ENCODE measurements around the gene AIDA.

Gene AIDA

GRCh38 chr1:222654849-222655248 lies 57.4 kb downstream of the AIDA start:
- Histone ChIP-seq H3K4me2 (peak overlapping the region; percentile 45), H3K27me3 (no peaks in the 10 kb centered on the region), H3K4me1 (peaks cover 21% of the 10 kb centered on the region), H3K9ac (no peak overlapping the region), H3K36me3 (peaks cover 88% of the 10 kb centered on the region), H3K9me3 (no peaks in the 10 kb centered on the region), H3K27ac (peak overlapping the region; percentile 19; the same call in 1 of the 2 replicates), H4K20me1 (no peaks in the 10 kb centered on the region), H3K4me3 (no peak overlapping the region)
- TF ChIP-seq Cebpa-rat (IDR thresholded peaks at IDR 0.05): no peak

GRCh38 chr1:222653178-222653827 lies 59.0 kb downstream of the AIDA start:
- H3K4me1 ChIP-seq: peaks cover 21% of the 10 kb centered on the region
- H3K27ac ChIP-seq: no peak overlapping the region
- no peak overlapping the region for H3K9ac ChIP-seq
- no peak overlapping the region for H3K4me2 ChIP-seq
- TF ChIP-seq Cebpa-rat (IDR thresholded peaks at IDR 0.05): no peak
- peaks cover 85% of the 10 kb centered on the region for H3K36me3 ChIP-seq
- no peak overlapping the region for H3K4me3 ChIP-seq
- no peaks in the 10 kb centered on the region for H3K9me3 ChIP-seq
- no peaks in the 10 kb centered on the region for H3K27me3 ChIP-seq
- no peaks in the 10 kb centered on the region for H4K20me1 ChIP-seq

- Histone ChIP-seq H3K9ac (no peak overlapping the region), H3K27ac (no peak overlapping the region), H3K4me1 (peaks cover 21% of the 10 kb centered on the region), H4K20me1 (no peaks in the 10 kb centered on the region), H3K4me2 (no peak overlapping the region), H3K9me3 (no peaks in the 10 kb centered on the region), H3K27me3 (no peaks in the 10 kb centered on the region), H3K4me3 (no peak overlapping the region), H3K36me3 (peaks cover 82% of the 10 kb centered on the region)
- TF ChIP-seq Cebpa-rat (IDR thresholded peaks at IDR 0.05): no peak
These were observed 59.6 kb downstream of the AIDA start for GRCh38 chr1:222652676-222653075.

GRCh38 chr1:222644636-222644980 lies 67.7 kb downstream of the AIDA start:
- Histone ChIP-seq H3K36me3 (peaks cover 31% of the 10 kb centered on the region), H3K4me2 (peak overlapping the region; percentile 72), H3K27me3 (no peaks in the 10 kb centered on the region), H4K20me1 (no peaks in the 10 kb centered on the region), H3K9me3 (no peaks in the 10 kb centered on the region), H3K4me1 (peaks cover 18% of the 10 kb centered on the region), H3K9ac (peak overlapping the region; percentile 96), H3K4me3 (peak overlapping the region; percentile 83), H3K27ac (peak overlapping the region; percentile 93)
- no peak for TF ChIP-seq Cebpa-rat (IDR thresholded peaks at IDR 0.05)

GRCh38 chr1:222643938-222644635 lies 68.2 kb downstream of the AIDA start:
- H3K9ac ChIP-seq: peak overlapping the region; percentile 96
- H3K4me2 ChIP-seq: peak overlapping the region; percentile 72
- peak overlapping the region; percentile 93 for H3K27ac ChIP-seq
- no peaks in the 10 kb centered on the region for H3K9me3 ChIP-seq
- no peaks in the 10 kb centered on the region for H4K20me1 ChIP-seq
- H3K27me3 ChIP-seq: no peaks in the 10 kb centered on the region
- TF ChIP-seq Cebpa-rat (IDR thresholded peaks at IDR 0.05): no peak
- peak overlapping the region; percentile 83 for H3K4me3 ChIP-seq
- peaks cover 18% of the 10 kb centered on the region for H3K4me1 ChIP-seq
- H3K36me3 ChIP-seq: peaks cover 26% of the 10 kb centered on the region

GRCh38 chr1:222643606-222643937 lies 68.7 kb downstream of the AIDA start:
- H3K4me2 ChIP-seq: peak overlapping the region; percentile 72
- peak overlapping the region; percentile 96 for H3K9ac ChIP-seq
- H3K27me3 ChIP-seq: no peaks in the 10 kb centered on the region
- H3K27ac ChIP-seq: peak overlapping the region; percentile 93
- H3K36me3 ChIP-seq: peaks cover 23% of the 10 kb centered on the region
- no peak for TF ChIP-seq Cebpa-rat (IDR thresholded peaks at IDR 0.05)
- H3K9me3 ChIP-seq: no peaks in the 10 kb centered on the region
- H4K20me1 ChIP-seq: no peaks in the 10 kb centered on the region
- H3K4me3 ChIP-seq: peak overlapping the region; percentile 83
- H3K4me1 ChIP-seq: peaks cover 18% of the 10 kb centered on the region

- Histone ChIP-seq H3K27ac (no peak overlapping the region), H3K27me3 (no peaks in the 10 kb centered on the region), H3K9me3 (no peaks in the 10 kb centered on the region), H3K36me3 (peaks cover 26% of the 10 kb centered on the region), H4K20me1 (no peaks in the 10 kb centered on the region), H3K4me2 (no peak overlapping the region), H3K9ac (no peak overlapping the region), H3K4me1 (peaks cover 18% of the 10 kb centered on the region), H3K4me3 (no peak overlapping the region)
- TF ChIP-seq Cebpa-rat (IDR thresholded peaks at IDR 0.05): no peak
These were observed 69.8 kb downstream of the AIDA start for GRCh38 chr1:222642468-222642867.

- Histone ChIP-seq H3K9me3 (no peaks in the 10 kb centered on the region), H4K20me1 (no peaks in the 10 kb centered on the region), H3K4me3 (no peak overlapping the region), H3K4me1 (peaks cover 18% of the 10 kb centered on the region), H3K4me2 (no peak overlapping the region), H3K9ac (no peak overlapping the region), H3K36me3 (peaks cover 31% of the 10 kb centered on the region), H3K27me3 (no peaks in the 10 kb centered on the region), H3K27ac (no peak overlapping the region)
- no peak for TF ChIP-seq Cebpa-rat (IDR thresholded peaks at IDR 0.05)
These were observed 70.9 kb downstream of the AIDA start for GRCh38 chr1:222641269-222641948.

- H3K36me3 ChIP-seq: peaks cover 81% of the 10 kb centered on the region
These were observed 77.9 kb downstream of the AIDA start for GRCh38 chr1:222634180-222635013.

More at GRCh38 chr1:222634180-222635013, 77.9 kb downstream of the AIDA start:
- Histone ChIP-seq H3K4me1 (peaks cover 14% of the 10 kb centered on the region), H3K9ac (no peak overlapping the region), H3K4me3 (no peak overlapping the region), H3K9me3 (no peaks in the 10 kb centered on the region), H3K27ac (no peak overlapping the region), H4K20me1 (no peaks in the 10 kb centered on the region), H3K4me2 (peak overlapping the region; percentile 41), H3K27me3 (no peaks in the 10 kb centered on the region)
- no peak for TF ChIP-seq Cebpa-rat (IDR thresholded peaks at IDR 0.05)

Data from BLaER1 (cell line).